Hepatocyte (in vitro differentiated cells): Measurements from ENCODE around the gene FERD3L. TPM values are rescaled to one million over a fixed set of nuclear protein-coding genes. Genes with fewer than 3 reads are reported as not detected.

Source experiments
- DNase-seq: peaks from one replicate; pipeline ENCODE4 v3.0.0-alpha.2; 2016; ENCODE audit warnings: low spot score
- H2AFZ ChIP-seq: fragments of 200-600 bp; sonication (generic); 2 replicates; pipeline ENCODE4 v1.6.0; 2016; ENCODE audit warnings: antibody characterized with exemption, mild to moderate bottlenecking
- H3K27ac ChIP-seq: fragments of 200-600 bp; sonication (generic); 2 replicates; pipeline ENCODE4 v1.5.1; 2016; ENCODE audit warnings: mild to moderate bottlenecking
- H3K27me3 ChIP-seq: fragments of 200-600 bp; sonication (generic); 2 replicates; pipeline ENCODE4 v1.6.1; 2016
- H3K36me3 ChIP-seq: fragments of 200-600 bp; sonication (generic); replicated peaks from 2 replicates; pipeline ENCODE4 v1.5.1; 2016; ENCODE audit warnings: low read depth; ENCODE audit not compliant: insufficient read depth
- H3K4me1 ChIP-seq: fragments of 200-600 bp; sonication (generic); 2 replicates; pipeline ENCODE4 v1.5.1; 2016; ENCODE audit warnings: mild to moderate bottlenecking, moderate library complexity; ENCODE audit not compliant: insufficient read depth
- H3K4me2 ChIP-seq: fragments of 200-600 bp; sonication (generic); 2 replicates; pipeline ENCODE4 v1.6.0; 2016
- H3K4me3 ChIP-seq: fragments of 200-600 bp; sonication (generic); 2 replicates; pipeline ENCODE4 v1.5.1; 2016; ENCODE audit warnings: mild to moderate bottlenecking
- H3K79me2 ChIP-seq: fragments of 200-600 bp; sonication (generic); 2 replicates; pipeline ENCODE4 v1.6.0; 2017; ENCODE audit warnings: mild to moderate bottlenecking
- H3K9me2 ChIP-seq: fragments of 200-600 bp; sonication (generic); replicated peaks from 2 replicates; pipeline ENCODE4 v1.6.0; 2017; ENCODE audit warnings: mild to moderate bottlenecking; ENCODE audit not compliant: insufficient read depth
- H3K9me3 ChIP-seq: fragments of 200-600 bp; sonication (generic); 2 replicates; pipeline ENCODE4 v1.5.1; 2016; ENCODE audit warnings: low read depth, mild to moderate bottlenecking
- H4K20me1 ChIP-seq: fragments of 200-600 bp; sonication (generic); 2 replicates; pipeline ENCODE4 v1.6.0; 2016; ENCODE audit warnings: mild to moderate bottlenecking; ENCODE audit not compliant: insufficient read depth, poor library complexity, severe bottlenecking
- EZH2 ChIP-seq: fragments of 200-600 bp; sonication (generic); IDR thresholded peaks from 2 replicates; pipeline ENCODE4 v1.6.1; 2016; ENCODE audit warnings: antibody characterized with exemption, mild to moderate bottlenecking, borderline replicate concordance
- EZH2phosphoT487 ChIP-seq: fragments of 200-600 bp; sonication (generic); IDR thresholded peaks from one replicate; pipeline ENCODE4 v1.6.1; 2018; ENCODE audit warnings: antibody characterized with exemption, mild to moderate bottlenecking, low read depth, moderate library complexity; ENCODE audit not compliant: unreplicated experiment, severe bottlenecking
- WGBS: methylation state at CpG from one replicate; pipeline ENCODE4 v1.1.6; 2016; ENCODE audit warnings: low lambda C conversion rate; ENCODE audit errors: missing lambda C conversion rate; 5-methylcytosine and 5-hydroxymethylcytosine counted together
- polyA plus RNA-seq: library from polyadenylated mRNA; unstranded; fragments of >200 nt; fragmentation: Nextera tagmentation; extraction: Ambion mirVana; gene quantifications from 2 replicates; pipeline ENCODE4 v1.2.1, GENCODE V29; 2016
- total RNA-seq: library from RNA; depleted of rRNA; stranded (reverse); fragments of >200 nt; gene quantifications from 2 replicates; pipeline ENCODE4 v1.2.3, GENCODE V29; 2014
- TF ChIP-seq, protein P1 (sequence below): fragments of 200-600 bp; sonication (generic); IDR thresholded peaks from 2 replicates; pipeline ENCODE4 v1.5.1; 2016; ENCODE audit warnings: antibody characterized with exemption, mild to moderate bottlenecking; ENCODE audit not compliant: poor library complexity

FERD3L gene
- total and polyA plus RNA-seq, 2 experiments from 2014 or later = not detected

DNA sequence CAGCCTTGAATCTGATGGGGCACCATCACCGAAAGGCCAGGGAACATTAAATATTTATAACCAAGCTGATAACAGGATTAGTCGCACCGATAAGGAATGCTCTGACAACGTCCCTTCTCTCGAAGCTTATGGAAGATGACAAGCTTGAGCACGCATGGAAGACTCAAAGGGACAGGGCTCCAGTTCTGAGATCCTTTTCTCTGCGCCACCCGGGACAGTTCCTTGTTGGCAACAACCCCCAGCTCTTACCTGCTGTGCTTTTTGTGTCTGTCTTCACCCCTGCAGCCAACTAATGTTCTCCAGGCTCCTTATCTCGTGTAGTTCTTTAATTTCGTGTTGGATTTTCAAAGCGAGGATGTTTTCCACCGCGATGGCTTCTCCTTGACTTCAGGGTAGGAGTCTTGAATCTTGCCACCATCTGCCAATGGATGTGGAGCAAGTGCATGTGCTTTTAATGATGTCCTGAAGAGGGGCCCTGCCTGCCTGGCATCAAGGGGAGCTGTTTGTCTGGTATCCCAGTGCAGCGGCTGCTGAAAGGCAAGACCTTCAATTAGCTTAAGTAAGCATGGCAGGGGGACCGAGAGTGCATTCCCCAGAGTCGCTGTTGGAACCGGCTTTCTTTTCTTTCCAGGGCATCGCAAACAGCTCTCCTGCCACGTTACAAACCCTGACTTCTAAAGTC is 354 bp upstream of the FERD3L start:
- Histone ChIP-seq H3K9me3 (no peaks in the 10 kb centered on the region), H3K27me3 (peaks cover 65% of the 10 kb centered on the region), H3K36me3 (no peaks in the 10 kb centered on the region), H3K79me2 (no peaks in the 10 kb centered on the region), H3K27ac (no peak overlapping the region), H3K4me2 (peak overlapping the region; percentile 71), H2AFZ (no peak overlapping the region), H3K9me2 (no peaks in the 10 kb centered on the region), H4K20me1 (no peaks in the 10 kb centered on the region), H3K4me3 (no peak overlapping the region), H3K4me1 (no peaks in the 10 kb centered on the region)
- DNase-seq = peak; percentile 7
- 5% methylated on average over 19 of the region's 19 CpGs for WGBS
- TF ChIP-seq, protein P1, sequence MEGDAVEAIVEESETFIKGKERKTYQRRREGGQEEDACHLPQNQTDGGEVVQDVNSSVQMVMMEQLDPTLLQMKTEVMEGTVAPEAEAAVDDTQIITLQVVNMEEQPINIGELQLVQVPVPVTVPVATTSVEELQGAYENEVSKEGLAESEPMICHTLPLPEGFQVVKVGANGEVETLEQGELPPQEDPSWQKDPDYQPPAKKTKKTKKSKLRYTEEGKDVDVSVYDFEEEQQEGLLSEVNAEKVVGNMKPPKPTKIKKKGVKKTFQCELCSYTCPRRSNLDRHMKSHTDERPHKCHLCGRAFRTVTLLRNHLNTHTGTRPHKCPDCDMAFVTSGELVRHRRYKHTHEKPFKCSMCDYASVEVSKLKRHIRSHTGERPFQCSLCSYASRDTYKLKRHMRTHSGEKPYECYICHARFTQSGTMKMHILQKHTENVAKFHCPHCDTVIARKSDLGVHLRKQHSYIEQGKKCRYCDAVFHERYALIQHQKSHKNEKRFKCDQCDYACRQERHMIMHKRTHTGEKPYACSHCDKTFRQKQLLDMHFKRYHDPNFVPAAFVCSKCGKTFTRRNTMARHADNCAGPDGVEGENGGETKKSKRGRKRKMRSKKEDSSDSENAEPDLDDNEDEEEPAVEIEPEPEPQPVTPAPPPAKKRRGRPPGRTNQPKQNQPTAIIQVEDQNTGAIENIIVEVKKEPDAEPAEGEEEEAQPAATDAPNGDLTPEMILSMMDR = no peak
- TF ChIP-seq EZH2phosphoT487 (no peak), EZH2 (no peak)

DNA sequence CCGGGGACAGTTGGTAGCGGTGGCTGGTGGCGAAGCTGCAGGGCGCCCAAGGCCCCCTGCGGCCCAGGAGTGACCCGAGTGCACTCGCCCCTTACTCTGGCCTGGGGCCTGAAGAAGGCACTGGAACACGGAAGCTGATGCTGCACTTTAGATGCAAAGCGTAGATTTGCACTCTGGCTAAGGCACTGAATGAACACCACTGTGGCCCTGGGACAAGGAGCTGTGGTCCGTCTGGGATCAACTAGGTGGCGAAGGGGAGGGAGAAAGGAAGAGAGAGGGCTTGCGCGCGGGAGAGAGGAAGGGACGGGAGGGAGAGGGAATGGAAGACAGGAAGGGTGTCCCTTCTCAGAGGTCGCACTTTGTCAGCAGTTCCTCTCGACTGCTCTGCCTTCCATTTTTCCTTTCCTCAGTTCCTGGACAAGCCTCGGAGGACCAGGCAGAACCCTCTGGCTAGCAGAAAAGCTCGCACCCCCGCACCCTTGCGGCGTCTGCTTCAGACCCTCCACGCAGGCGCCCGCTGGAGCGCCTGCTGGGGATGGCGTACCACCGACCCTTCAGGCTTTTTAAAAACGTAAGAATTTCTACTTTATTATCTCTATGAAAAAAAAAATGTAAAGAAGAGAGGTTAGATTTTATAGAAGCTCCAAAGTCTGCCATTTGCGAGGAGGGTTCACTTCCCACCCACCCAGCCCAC is 1.2 kb downstream of the FERD3L start:
- H3K4me2 ChIP-seq = peak overlapping the region; percentile 71
- TF ChIP-seq, protein P1 = no peak
- TF ChIP-seq EZH2 (peak; percentile 24), EZH2phosphoT487 (no peak)
- peak overlapping the region; percentile 39 for H2AFZ ChIP-seq
- H4K20me1 ChIP-seq = no peaks in the 10 kb centered on the region
- no peaks in the 10 kb centered on the region for H3K79me2 ChIP-seq
- WGBS = 5% methylated on average over 28 of the region's 30 CpGs
- H3K27me3 ChIP-seq = peaks cover 65% of the 10 kb centered on the region
- H3K4me1 ChIP-seq = no peaks in the 10 kb centered on the region
- no peaks in the 10 kb centered on the region for H3K9me3 ChIP-seq
- no peaks in the 10 kb centered on the region for H3K36me3 ChIP-seq
- no peak overlapping the region for H3K4me3 ChIP-seq
- no peak overlapping the region for H3K27ac ChIP-seq
- no peaks in the 10 kb centered on the region for H3K9me2 ChIP-seq
- DNase-seq = no peak

DNA sequence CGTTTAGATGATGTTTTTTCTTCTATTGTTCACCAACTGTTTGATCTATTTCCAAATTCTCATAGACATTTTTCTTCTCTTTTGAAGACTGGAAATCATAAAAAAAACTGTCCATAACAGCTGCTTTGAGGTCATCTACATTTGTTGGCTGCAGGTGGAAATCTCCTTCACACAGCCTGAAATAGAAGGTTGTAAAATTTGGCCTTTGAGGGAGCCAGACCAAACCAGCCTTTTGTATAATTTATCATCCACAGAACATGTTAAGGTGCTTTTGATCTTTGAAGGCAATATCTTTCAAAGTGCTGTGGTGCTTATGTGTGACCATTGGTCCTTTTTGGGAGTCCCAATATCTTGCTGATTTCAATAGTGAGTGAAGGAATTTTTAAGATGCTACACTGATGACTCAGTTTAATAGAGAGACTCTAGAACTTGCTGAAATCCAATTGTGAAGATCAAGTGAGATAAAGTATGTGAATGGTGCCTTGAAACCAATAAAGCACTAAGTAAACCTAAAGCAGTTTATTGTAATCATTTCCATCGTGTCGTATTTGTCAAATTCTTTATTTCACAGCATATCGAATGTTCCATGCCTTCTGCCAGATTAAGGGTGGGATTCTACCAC is 5.4 kb downstream of the FERD3L start:
- Histone ChIP-seq H2AFZ (no peak overlapping the region), H4K20me1 (no peaks in the 10 kb centered on the region), H3K9me2 (no peaks in the 10 kb centered on the region), H3K4me3 (no peak overlapping the region), H3K27ac (no peak overlapping the region), H3K79me2 (no peaks in the 10 kb centered on the region), H3K36me3 (no peaks in the 10 kb centered on the region), H3K4me2 (no peak overlapping the region), H3K4me1 (no peaks in the 10 kb centered on the region), H3K27me3 (peaks cover 38% of the 10 kb centered on the region), H3K9me3 (no peaks in the 10 kb centered on the region)
- DNase-seq = no peak
- TF ChIP-seq EZH2phosphoT487 = no peak
- TF ChIP-seq EZH2 = no peak
- TF ChIP-seq, protein P1 = no peak
- WGBS = 70% methylated on average over 4 of the region's 4 CpGs
